MM.1S (cell line): ENCODE data around the gene GFRA1.

ENCODE experiments used
- DNase-seq: peaks from one replicate; pipeline ENCODE4 v3.0.0-alpha.2; 2015
- H2AFZ ChIP-seq: fragments of 300-600 bp; sonication (generic); 2 replicates; pipeline ENCODE4 v1.6.0; 2016; ENCODE audit warnings: antibody characterized with exemption, low read length
- H3F3A ChIP-seq: fragments of 300-600 bp; sonication (generic); 2 replicates; pipeline ENCODE4 v1.6.1; 2016; ENCODE audit warnings: mild to moderate bottlenecking, antibody characterized with exemption, low read length, moderate library complexity, mixed read lengths; ENCODE audit not compliant: insufficient read depth
- H3K27ac ChIP-seq: fragments of 300-600 bp; sonication (generic); 2 replicates; pipeline ENCODE4 v1.5.1; 2016; ENCODE audit warnings: mild to moderate bottlenecking, low read length
- H3K27me3 ChIP-seq: fragments of 300-600 bp; sonication (generic); replicated peaks from 2 replicates; pipeline ENCODE4 v1.6.0; 2016; ENCODE audit warnings: low read length; ENCODE audit not compliant: insufficient read depth
- H3K36me3 ChIP-seq: fragments of 300-600 bp; sonication (generic); replicated peaks from 2 replicates; pipeline ENCODE4 v1.6.1; 2016; ENCODE audit warnings: mild to moderate bottlenecking, low read length, mixed read lengths; ENCODE audit not compliant: insufficient read depth
- H3K4me1 ChIP-seq: fragments of 300-600 bp; sonication (generic); 2 replicates; pipeline ENCODE4 v1.6.1; 2016; ENCODE audit warnings: low read length, mixed read lengths
- H3K4me2 ChIP-seq: fragments of 300-600 bp; sonication (generic); 2 replicates; pipeline ENCODE4 v1.6.0; 2016; ENCODE audit warnings: low read depth, low read length
- H3K4me3 ChIP-seq: fragments of 300-600 bp; sonication (generic); 2 replicates; pipeline ENCODE4 v1.5.1; 2016; ENCODE audit warnings: low read length, mixed read lengths
- H3K79me2 ChIP-seq: fragments of 300-600 bp; sonication (generic); 2 replicates; pipeline ENCODE4 v1.6.1; 2016; ENCODE audit warnings: mixed run types, low read length, mixed read lengths
- H3K9ac ChIP-seq: fragments of 300-600 bp; sonication (generic); 2 replicates; pipeline ENCODE4 v1.6.1; 2016; ENCODE audit warnings: low read length, mixed read lengths
- H3K9me2 ChIP-seq: fragments of 300-600 bp; sonication (generic); replicated peaks from 2 replicates; pipeline ENCODE4 v1.6.1; 2016; ENCODE audit warnings: mild to moderate bottlenecking, low read length, mixed read lengths; ENCODE audit not compliant: insufficient read depth
- H3K9me3 ChIP-seq: fragments of 300-600 bp; sonication (generic); replicated peaks from 2 replicates; pipeline ENCODE4 v1.6.1; 2016; ENCODE audit warnings: mild to moderate bottlenecking, low read length, mixed read lengths; ENCODE audit not compliant: insufficient read depth
- H4K20me1 ChIP-seq: fragments of 300-600 bp; sonication (generic); 2 replicates; pipeline ENCODE4 v1.6.1; 2016; ENCODE audit warnings: mild to moderate bottlenecking, low read length, moderate library complexity, mixed read lengths; ENCODE audit not compliant: insufficient read depth
- EZH2 ChIP-seq: fragments of 300-600 bp; sonication (generic); optimal IDR thresholded peaks from 2 replicates; pipeline ENCODE3; 2017; ENCODE audit warnings: low read depth, mild to moderate bottlenecking, antibody characterized with exemption, low read length, mixed read lengths
- EZH2phosphoT487 ChIP-seq: fragments of 300-600 bp; sonication (generic); IDR thresholded peaks from 2 replicates; pipeline ENCODE4 v1.6.1; 2018; ENCODE audit warnings: antibody characterized with exemption, low read length
- TF ChIP-seq, protein P1 (sequence below): fragments of 300-600 bp; sonication (generic); IDR thresholded peaks from 2 replicates; pipeline ENCODE4 v1.5.1; 2016; ENCODE audit warnings: antibody characterized with exemption, low read length, mixed read lengths

GFRA1 gene

DNA sequence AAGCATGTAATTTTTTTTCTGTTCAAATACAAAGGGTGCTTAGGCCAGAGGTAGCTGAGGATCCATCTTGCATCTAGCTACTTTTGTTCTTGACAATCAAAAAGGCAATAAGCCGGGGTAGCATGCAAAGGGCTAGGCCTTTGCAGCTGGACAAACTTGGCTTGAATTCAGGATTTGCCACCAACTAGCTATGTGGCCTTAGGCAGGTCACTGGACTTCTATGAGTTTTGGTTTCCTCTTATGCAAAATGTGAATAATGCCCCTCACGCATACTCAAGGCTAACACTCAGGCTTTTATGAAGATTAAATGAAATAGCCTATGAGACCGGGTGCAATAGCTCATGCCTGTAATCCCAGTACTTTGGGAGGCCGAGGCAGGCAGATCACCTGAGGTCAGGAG lies 19.3 kb downstream of the GFRA1 start:
- Histone ChIP-seq H3K9me3 (no peaks in the 10 kb centered on the region), H3K4me1 (no peaks in the 10 kb centered on the region), H3K4me3 (no peak overlapping the region), H3K27me3 (no peaks in the 10 kb centered on the region), H3K4me2 (no peak overlapping the region), H3K36me3 (no peaks in the 10 kb centered on the region), H3K27ac (no peak overlapping the region), H3K9ac (no peak overlapping the region), H4K20me1 (no peaks in the 10 kb centered on the region), H3K79me2 (no peaks in the 10 kb centered on the region), H2AFZ (no peak overlapping the region), H3K9me2 (no peaks in the 10 kb centered on the region), H3F3A (no peaks in the 10 kb centered on the region)
- no peak for DNase-seq
- TF ChIP-seq, protein P1, sequence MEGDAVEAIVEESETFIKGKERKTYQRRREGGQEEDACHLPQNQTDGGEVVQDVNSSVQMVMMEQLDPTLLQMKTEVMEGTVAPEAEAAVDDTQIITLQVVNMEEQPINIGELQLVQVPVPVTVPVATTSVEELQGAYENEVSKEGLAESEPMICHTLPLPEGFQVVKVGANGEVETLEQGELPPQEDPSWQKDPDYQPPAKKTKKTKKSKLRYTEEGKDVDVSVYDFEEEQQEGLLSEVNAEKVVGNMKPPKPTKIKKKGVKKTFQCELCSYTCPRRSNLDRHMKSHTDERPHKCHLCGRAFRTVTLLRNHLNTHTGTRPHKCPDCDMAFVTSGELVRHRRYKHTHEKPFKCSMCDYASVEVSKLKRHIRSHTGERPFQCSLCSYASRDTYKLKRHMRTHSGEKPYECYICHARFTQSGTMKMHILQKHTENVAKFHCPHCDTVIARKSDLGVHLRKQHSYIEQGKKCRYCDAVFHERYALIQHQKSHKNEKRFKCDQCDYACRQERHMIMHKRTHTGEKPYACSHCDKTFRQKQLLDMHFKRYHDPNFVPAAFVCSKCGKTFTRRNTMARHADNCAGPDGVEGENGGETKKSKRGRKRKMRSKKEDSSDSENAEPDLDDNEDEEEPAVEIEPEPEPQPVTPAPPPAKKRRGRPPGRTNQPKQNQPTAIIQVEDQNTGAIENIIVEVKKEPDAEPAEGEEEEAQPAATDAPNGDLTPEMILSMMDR: no peak
- no peak for TF ChIP-seq EZH2phosphoT487
- TF ChIP-seq EZH2: no peak

DNA sequence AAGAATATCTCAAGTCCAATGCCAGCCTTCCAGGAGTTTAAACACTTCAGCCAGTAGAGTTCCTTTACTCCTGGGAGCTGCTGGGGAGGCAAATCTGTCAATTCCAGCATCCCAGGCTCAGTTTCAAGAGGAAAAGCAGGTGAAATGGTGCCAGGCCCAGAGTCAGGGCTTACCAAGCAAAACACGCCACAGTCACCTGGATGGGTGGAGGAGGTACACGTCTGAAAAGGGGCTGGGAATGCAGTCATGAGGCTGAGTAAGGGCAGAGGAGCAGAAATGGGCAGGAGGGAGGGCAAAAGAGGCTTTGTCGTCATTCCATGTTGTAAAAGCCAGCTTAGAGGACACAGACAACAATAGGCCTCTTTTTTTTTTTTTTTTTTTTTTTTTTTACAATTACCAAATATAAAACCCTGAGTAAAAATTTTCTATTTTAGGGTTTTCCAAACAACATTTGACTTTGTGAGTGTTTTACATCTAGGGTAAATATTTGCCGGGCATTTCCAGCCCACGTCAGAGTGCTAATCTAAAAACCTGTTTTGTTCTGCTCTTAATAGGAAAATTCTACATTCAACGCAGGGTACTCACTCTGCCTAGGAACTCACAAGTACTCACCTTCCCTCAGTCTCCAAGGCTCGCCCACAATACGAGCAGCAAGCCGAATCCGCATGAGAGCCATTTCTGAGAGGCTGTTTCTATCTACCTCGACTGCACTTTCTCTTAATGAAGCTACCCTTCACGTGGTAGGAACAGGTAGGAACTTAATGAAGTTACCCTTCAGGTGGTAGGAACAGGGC lies 21.2 kb downstream of the GFRA1 start:
- Histone ChIP-seq H3K9ac (no peak overlapping the region), H3K79me2 (no peaks in the 10 kb centered on the region), H3K27ac (no peak overlapping the region), H4K20me1 (no peaks in the 10 kb centered on the region), H3K36me3 (no peaks in the 10 kb centered on the region), H3K4me3 (no peak overlapping the region), H3K9me3 (no peaks in the 10 kb centered on the region), H3F3A (no peaks in the 10 kb centered on the region), H3K4me1 (no peaks in the 10 kb centered on the region), H2AFZ (no peak overlapping the region), H3K9me2 (no peaks in the 10 kb centered on the region), H3K27me3 (no peaks in the 10 kb centered on the region), H3K4me2 (no peak overlapping the region)
- TF ChIP-seq, protein P1: no peak
- TF ChIP-seq EZH2 (no peak), EZH2phosphoT487 (no peak)
- DNase-seq: no peak

DNA sequence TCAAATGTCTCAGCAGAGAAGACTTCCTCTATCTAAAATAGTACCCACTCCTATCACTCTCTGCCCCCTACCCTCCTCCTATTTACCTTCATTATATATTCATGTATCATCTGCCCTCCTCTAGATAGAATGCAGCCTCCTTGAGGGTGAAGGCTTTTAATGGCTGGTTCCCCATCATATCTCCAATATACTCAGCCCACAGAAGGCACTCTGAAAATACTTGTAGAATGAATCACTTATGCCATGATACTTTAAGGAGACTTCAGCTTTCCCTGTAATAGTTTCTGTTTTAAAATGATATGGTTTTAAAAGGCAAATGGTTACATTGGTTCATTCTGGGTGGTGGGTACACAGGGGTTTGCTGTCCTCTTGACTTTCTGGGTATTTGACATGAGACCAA lies 25.3 kb downstream of the GFRA1 start:
- no peak for DNase-seq
- Histone ChIP-seq H3K4me1 (no peaks in the 10 kb centered on the region), H3K27me3 (no peaks in the 10 kb centered on the region), H4K20me1 (no peaks in the 10 kb centered on the region), H3K9me2 (no peaks in the 10 kb centered on the region), H3K9ac (no peak overlapping the region), H3K79me2 (no peaks in the 10 kb centered on the region), H3F3A (no peaks in the 10 kb centered on the region), H3K36me3 (no peaks in the 10 kb centered on the region), H3K4me2 (no peak overlapping the region), H2AFZ (no peak overlapping the region), H3K27ac (no peak overlapping the region), H3K4me3 (no peak overlapping the region), H3K9me3 (no peaks in the 10 kb centered on the region)
- TF ChIP-seq EZH2phosphoT487 (no peak), EZH2 (no peak)
- TF ChIP-seq, protein P1: no peak
